NCI-H460 (cell line): ENCODE data around the gene TBC1D9B. TPM values are rescaled to one million over a fixed set of nuclear protein-coding genes. Genes with fewer than 3 reads are reported as not detected.

ENCODE experiments used
- DNase-seq: peaks from one replicate; pipeline ENCODE4 v3.0.0-alpha.2; 2016; ENCODE audit warnings: low read depth; ENCODE audit errors: extremely low read depth
- total RNA-seq: library from RNA; depleted of rRNA; stranded (reverse); fragments of >200 nt; shearing (Covaris generic); gene quantifications from 2 replicates; pipeline ENCODE4 v1.2.3, GENCODE V29; 2014

Gene TBC1D9B
- total RNA-seq, 1 experiment from 2014 or later: 44.9 TPM

GRCh38 chr5:179823937-179824744 lies 83.6 kb downstream of the TBC1D9B start:
- DNase-seq: no peak

- DNase-seq: no peak
These were observed 85.2 kb downstream of the TBC1D9B start for GRCh38 chr5:179822444-179822990.

- no peak for DNase-seq
These were observed 85.7 kb downstream of the TBC1D9B start for GRCh38 chr5:179822059-179822432.

- DNase-seq: peak; percentile 89
These were observed 86.2 kb downstream of the TBC1D9B start for GRCh38 chr5:179821298-179822058.

- peak; percentile 78 for DNase-seq
These were observed 87.0 kb downstream of the TBC1D9B start, which contains the start of gene SQSTM1 for GRCh38 chr5:179820483-179821297. Gene SQSTM1 (plus strand): TSS chr5:179820905. CDS start chr5:179820937, 32 bp downstream.

GRCh38 chr5:179820127-179820482 lies 87.6 kb downstream of the TBC1D9B start:
- no peak for DNase-seq

GRCh38 chr5:179819296-179820126 lies 88.2 kb downstream of the TBC1D9B start:
- peak; percentile 66 for DNase-seq

GRCh38 chr5:179818746-179819295 lies 88.9 kb downstream of the TBC1D9B start:
- DNase-seq: peak; percentile 91

- DNase-seq: no peak
These were observed 89.6 kb downstream of the TBC1D9B start for GRCh38 chr5:179817890-179818745.

GRCh38 chr5:179817470-179817840 lies 90.2 kb downstream of the TBC1D9B start:
- no peak for DNase-seq

GRCh38 chr5:179816796-179817469 lies 90.8 kb downstream of the TBC1D9B start:
- no peak for DNase-seq

GRCh38 chr5:179816401-179816795 lies 91.3 kb downstream of the TBC1D9B start:
- DNase-seq: no peak

GRCh38 chr5:179815491-179816249 lies 92.0 kb downstream of the TBC1D9B start:
- no peak for DNase-seq

- no peak for DNase-seq
These were observed 93.6 kb downstream of the TBC1D9B start for GRCh38 chr5:179814090-179814489.

GRCh38 chr5:179812997-179813607 lies 94.6 kb downstream of the TBC1D9B start:
- no peak for DNase-seq

GRCh38 chr5:179812135-179812825 lies 95.4 kb downstream of the TBC1D9B start:
- DNase-seq: no peak
